Activated naive CD4-positive, alpha-beta T cell treated with anti-CD3 and anti-CD28 coated beads, Interleukin-2, amount 50 U/mL, for 72 hours (primary cell): ENCODE data around the gene TTC7B. TPM values are rescaled to one million over a fixed set of nuclear protein-coding genes. Genes with fewer than 3 reads are reported as not detected.

ENCODE experiments used
- ATAC-seq, 2 donors: fragments of 150-1000 bp; cut with Tn5 transposase; 2 replicates each; pipeline ENCODE4 v1.10.0; 2021; ENCODE audit warnings: mild to moderate bottlenecking in 2 of 2, moderate library complexity in 2 of 2
- DNase-seq, 2 donors: peaks; one replicate each; pipeline ENCODE4 v3.0.0; 2021 to 2022; ENCODE audit warnings: low spot score in 2 of 2
- H3K27ac Mint-ChIP-seq, 2 donors: one replicate each; pipeline ENCODE4 v1.8.0; 2022; ENCODE audit warnings: mild to moderate bottlenecking in 2 of 2, mixed read lengths in 2 of 2
- H3K36me3 Mint-ChIP-seq, 2 donors: one replicate each; pipeline ENCODE4 v1.8.0; 2022; ENCODE audit warnings: mixed read lengths in 2 of 2
- H3K9me3 Mint-ChIP-seq, 2 donors: one replicate each; pipeline ENCODE4 v1.8.0; 2022; ENCODE audit warnings: mixed read lengths in 2 of 2
- total RNA-seq, 2 donors: library from RNA; stranded (reverse); gene quantifications; one replicate each; pipeline ENCODE4 v1.2.3, GENCODE V29; 2022

The TTC7B gene
- total RNA-seq, 2 donors from 2014 or later: 7.2 to 9.1 TPM

GRCh38 chr14:90585106-90585505 lies 231.1 kb downstream of the TTC7B start:
- Mint-ChIP-seq H3K36me3 (no peaks in the 10 kb centered on the region), H3K27ac (no peak overlapping the region), H3K9me3 (no peaks in the 10 kb centered on the region)
- DNase-seq (no peak), ATAC-seq (no peak)

GRCh38 chr14:90583916-90584605 lies 232.2 kb downstream of the TTC7B start:
- DNase-seq: no peak
- ATAC-seq: no peak
- H3K9me3 Mint-ChIP-seq: no peaks in the 10 kb centered on the region
- H3K27ac Mint-ChIP-seq: peak overlapping the region in 1 of 2 donors; percentile 10
- no peaks in the 10 kb centered on the region for H3K36me3 Mint-ChIP-seq

GRCh38 chr14:90583427-90583826 lies 232.8 kb downstream of the TTC7B start:
- H3K27ac Mint-ChIP-seq: no peak overlapping the region
- ATAC-seq: no peak
- H3K9me3 Mint-ChIP-seq: no peaks in the 10 kb centered on the region
- DNase-seq: no peak
- H3K36me3 Mint-ChIP-seq: no peaks in the 10 kb centered on the region

- ATAC-seq (no peak), DNase-seq (no peak)
- H3K36me3 Mint-ChIP-seq: no peaks in the 10 kb centered on the region
- no peaks in the 10 kb centered on the region for H3K9me3 Mint-ChIP-seq
- H3K27ac Mint-ChIP-seq: no peak overlapping the region
These were observed 234.1 kb downstream of the TTC7B start for GRCh38 chr14:90582166-90582565.

GRCh38 chr14:90581745-90582144 lies 234.5 kb downstream of the TTC7B start:
- H3K27ac Mint-ChIP-seq: no peak overlapping the region
- no peaks in the 10 kb centered on the region for H3K9me3 Mint-ChIP-seq

GRCh38 chr14:90580377-90581335 lies 235.6 kb downstream of the TTC7B start:
- ATAC-seq (no peak), DNase-seq (no peak)
- Mint-ChIP-seq H3K36me3 (no peaks in the 10 kb centered on the region), H3K9me3 (no peaks in the 10 kb centered on the region), H3K27ac (peak overlapping the region in 1 of 2 donors; percentile 19)

More at GRCh38 chr14:90581745-90582144, 234.5 kb downstream of the TTC7B start:
- DNase-seq (no peak), ATAC-seq (no peak)
- no peaks in the 10 kb centered on the region for H3K36me3 Mint-ChIP-seq

- no peak for DNase-seq
- no peak for ATAC-seq
- peak overlapping the region; percentile 19 to 74 for H3K27ac Mint-ChIP-seq
- H3K9me3 Mint-ChIP-seq: no peaks in the 10 kb centered on the region
- no peaks in the 10 kb centered on the region for H3K36me3 Mint-ChIP-seq
These were observed 236.4 kb downstream of the TTC7B start for GRCh38 chr14:90579816-90580215.

GRCh38 chr14:90579088-90579487 lies 237.1 kb downstream of the TTC7B start:
- DNase-seq (no peak), ATAC-seq (no peak)
- Mint-ChIP-seq H3K36me3 (no peaks in the 10 kb centered on the region), H3K27ac (no peak overlapping the region), H3K9me3 (no peaks in the 10 kb centered on the region)

GRCh38 chr14:90578283-90578985 lies 237.8 kb downstream of the TTC7B start:
- no peaks in the 10 kb centered on the region for H3K36me3 Mint-ChIP-seq
- no peak overlapping the region for H3K27ac Mint-ChIP-seq
- peak in 1 of 2 donors; percentile 48 for DNase-seq
- no peaks in the 10 kb centered on the region for H3K9me3 Mint-ChIP-seq
- ATAC-seq: no peak

GRCh38 chr14:90577661-90578282 lies 238.5 kb downstream of the TTC7B start:
- Mint-ChIP-seq H3K36me3 (no peaks in the 10 kb centered on the region), H3K9me3 (no peaks in the 10 kb centered on the region), H3K27ac (no peak overlapping the region)
- no peak for ATAC-seq
- DNase-seq: peak in 1 of 2 donors; percentile 53

- DNase-seq (peak in 1 of 2 donors; percentile 46), ATAC-seq (no peak)
- Mint-ChIP-seq H3K27ac (no peak overlapping the region), H3K36me3 (no peaks in the 10 kb centered on the region), H3K9me3 (no peaks in the 10 kb centered on the region)
These were observed 239.1 kb downstream of the TTC7B start for GRCh38 chr14:90576981-90577660.

- Mint-ChIP-seq H3K9me3 (no peaks in the 10 kb centered on the region), H3K27ac (no peak overlapping the region), H3K36me3 (no peaks in the 10 kb centered on the region)
- ATAC-seq (no peak), DNase-seq (no peak)
These were observed 239.6 kb downstream of the TTC7B start for GRCh38 chr14:90576581-90576980.

- Mint-ChIP-seq H3K36me3 (no peaks in the 10 kb centered on the region), H3K9me3 (no peaks in the 10 kb centered on the region), H3K27ac (no peak overlapping the region)
- ATAC-seq: no peak
- DNase-seq: no peak
These were observed 240.4 kb downstream of the TTC7B start for GRCh38 chr14:90575781-90576180.

GRCh38 chr14:90575336-90575735 lies 240.9 kb downstream of the TTC7B start:
- DNase-seq (no peak), ATAC-seq (no peak)
- Mint-ChIP-seq H3K9me3 (no peaks in the 10 kb centered on the region), H3K36me3 (no peaks in the 10 kb centered on the region), H3K27ac (no peak overlapping the region)

- H3K27ac Mint-ChIP-seq: no peak overlapping the region
- no peaks in the 10 kb centered on the region for H3K9me3 Mint-ChIP-seq
- no peaks in the 10 kb centered on the region for H3K36me3 Mint-ChIP-seq
- ATAC-seq (no peak), DNase-seq (no peak)
These were observed 241.8 kb downstream of the TTC7B start for GRCh38 chr14:90574188-90575131.
